SU-DHL-6 (cell line): ENCODE data around the gene FMN1.

Experiments used
- H2AFZ ChIP-seq: fragments of 200-600 bp; sonication (generic); 2 replicates; pipeline ENCODE4 v1.6.1; 2014; ENCODE audit warnings: low read depth, mild to moderate bottlenecking, moderate library complexity, mixed read lengths, antibody characterized with exemption, low read length; ENCODE audit not compliant: severe bottlenecking
- H3F3A ChIP-seq: fragments of 200-600 bp; shearing (Covaris generic); 2 replicates; pipeline ENCODE4 v1.6.0; 2016; ENCODE audit warnings: antibody characterized with exemption, mild to moderate bottlenecking; ENCODE audit not compliant: insufficient read depth
- H3K27ac ChIP-seq: fragments of 200-600 bp; sonication (generic); 2 replicates; pipeline ENCODE4 v1.5.1; 2016; ENCODE audit warnings: low read depth, mild to moderate bottlenecking, low read length, moderate library complexity, mixed read lengths
- H3K27me3 ChIP-seq: fragments of 200-600 bp; sonication (generic), shearing (Covaris generic); 2 replicates; pipeline ENCODE4 v1.6.0; 2014; ENCODE audit warnings: mild to moderate bottlenecking, low read length
- H3K36me3 ChIP-seq: fragments of 200-600 bp; sonication (generic); 2 replicates; pipeline ENCODE4 v1.6.1; 2014; ENCODE audit warnings: mild to moderate bottlenecking, low read length, mixed read lengths
- H3K4me2 ChIP-seq: fragments of 300-600, 200-600 bp; shearing (Covaris generic), sonication (generic); 2 replicates; pipeline ENCODE4 v1.6.0; 2014; ENCODE audit warnings: low read length, low read depth, mild to moderate bottlenecking; ENCODE audit not compliant: poor library complexity, severe bottlenecking
- H3K4me3 ChIP-seq: fragments of 200-600 bp; sonication (generic); 2 replicates; pipeline ENCODE4 v1.5.1; 2014; ENCODE audit warnings: antibody characterized with exemption, low read length, mild to moderate bottlenecking, mixed read lengths; ENCODE audit not compliant: insufficient read depth, poor library complexity, severe bottlenecking
- H3K79me2 ChIP-seq: fragments of 200-600 bp; sonication (generic); 2 replicates; pipeline ENCODE4 v1.6.1; 2014; ENCODE audit warnings: mild to moderate bottlenecking, low read length, moderate library complexity; ENCODE audit not compliant: insufficient read depth
- H3K9ac ChIP-seq: fragments of 200-600 bp; sonication (generic); 2 replicates; pipeline ENCODE4 v1.7.0; 2014; ENCODE audit warnings: mild to moderate bottlenecking, low read length
- H3K9me2 ChIP-seq: fragments of 200-600 bp; sonication (generic); replicated peaks from 2 replicates; pipeline ENCODE4 v1.6.1; 2014; ENCODE audit warnings: low read length; ENCODE audit not compliant: insufficient read depth
- H3K9me3 ChIP-seq: fragments of 200-600 bp; sonication (generic); 2 replicates; pipeline ENCODE4 v1.6.1; 2014; ENCODE audit warnings: low read length, mixed read lengths; ENCODE audit not compliant: insufficient read depth
- H4K20me1 ChIP-seq: fragments of 200-600 bp; sonication (generic); 2 replicates; pipeline ENCODE4 v1.6.1; 2014; ENCODE audit warnings: low read depth, mild to moderate bottlenecking, antibody characterized with exemption, low read length, moderate library complexity, mixed read lengths
- EZH2phosphoT487 ChIP-seq: fragments of 200-600 bp; sonication (generic), shearing (Covaris generic); conservative IDR thresholded peaks from 2 replicates; pipeline ENCODE4 v1.6.1; 2018; ENCODE audit warnings: mild to moderate bottlenecking, antibody characterized with exemption, low read length, moderate library complexity, mixed read lengths
- TF ChIP-seq, protein P1 (sequence below): fragments of 200-600 bp; sonication (generic); IDR thresholded peaks from one replicate; pipeline ENCODE4 v1.5.1; 2017; ENCODE audit warnings: antibody characterized with exemption, mild to moderate bottlenecking, low read length, moderate library complexity; ENCODE audit not compliant: insufficient read depth, poor library complexity, severe bottlenecking

Gene FMN1

DNA sequence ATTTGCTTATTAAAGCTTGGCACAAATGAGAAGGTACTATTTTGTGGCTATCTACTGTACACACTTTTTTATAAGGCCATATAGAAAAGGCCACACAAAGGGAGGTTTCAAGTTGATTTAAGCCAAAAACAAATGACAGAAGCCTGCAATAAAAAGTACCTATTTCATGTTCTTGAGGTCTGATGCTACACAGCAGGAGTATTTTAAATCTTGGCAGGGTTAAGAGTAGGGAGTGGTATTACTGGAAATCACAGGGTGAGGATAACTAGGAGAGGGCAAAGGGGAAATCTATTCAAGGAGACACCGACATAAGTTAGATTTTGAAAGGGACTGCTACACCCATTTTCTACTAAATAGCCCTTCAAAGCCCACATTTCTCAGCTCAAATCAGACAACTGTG, 330.5 kb downstream of the FMN1 start:
- Histone ChIP-seq H3K4me3 (no peak overlapping the region), H3K27me3 (no peaks in the 10 kb centered on the region), H3K27ac (no peak overlapping the region), H2AFZ (no peak overlapping the region), H3K9ac (no peak overlapping the region), H3K4me2 (no peak overlapping the region), H3K36me3 (no peaks in the 10 kb centered on the region), H4K20me1 (no peaks in the 10 kb centered on the region), H3K9me3 (no peaks in the 10 kb centered on the region), H3F3A (no peaks in the 10 kb centered on the region), H3K79me2 (no peaks in the 10 kb centered on the region), H3K9me2 (no peaks in the 10 kb centered on the region)
- TF ChIP-seq EZH2phosphoT487 = no peak
- TF ChIP-seq, protein P1, sequence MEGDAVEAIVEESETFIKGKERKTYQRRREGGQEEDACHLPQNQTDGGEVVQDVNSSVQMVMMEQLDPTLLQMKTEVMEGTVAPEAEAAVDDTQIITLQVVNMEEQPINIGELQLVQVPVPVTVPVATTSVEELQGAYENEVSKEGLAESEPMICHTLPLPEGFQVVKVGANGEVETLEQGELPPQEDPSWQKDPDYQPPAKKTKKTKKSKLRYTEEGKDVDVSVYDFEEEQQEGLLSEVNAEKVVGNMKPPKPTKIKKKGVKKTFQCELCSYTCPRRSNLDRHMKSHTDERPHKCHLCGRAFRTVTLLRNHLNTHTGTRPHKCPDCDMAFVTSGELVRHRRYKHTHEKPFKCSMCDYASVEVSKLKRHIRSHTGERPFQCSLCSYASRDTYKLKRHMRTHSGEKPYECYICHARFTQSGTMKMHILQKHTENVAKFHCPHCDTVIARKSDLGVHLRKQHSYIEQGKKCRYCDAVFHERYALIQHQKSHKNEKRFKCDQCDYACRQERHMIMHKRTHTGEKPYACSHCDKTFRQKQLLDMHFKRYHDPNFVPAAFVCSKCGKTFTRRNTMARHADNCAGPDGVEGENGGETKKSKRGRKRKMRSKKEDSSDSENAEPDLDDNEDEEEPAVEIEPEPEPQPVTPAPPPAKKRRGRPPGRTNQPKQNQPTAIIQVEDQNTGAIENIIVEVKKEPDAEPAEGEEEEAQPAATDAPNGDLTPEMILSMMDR = no peak

DNA sequence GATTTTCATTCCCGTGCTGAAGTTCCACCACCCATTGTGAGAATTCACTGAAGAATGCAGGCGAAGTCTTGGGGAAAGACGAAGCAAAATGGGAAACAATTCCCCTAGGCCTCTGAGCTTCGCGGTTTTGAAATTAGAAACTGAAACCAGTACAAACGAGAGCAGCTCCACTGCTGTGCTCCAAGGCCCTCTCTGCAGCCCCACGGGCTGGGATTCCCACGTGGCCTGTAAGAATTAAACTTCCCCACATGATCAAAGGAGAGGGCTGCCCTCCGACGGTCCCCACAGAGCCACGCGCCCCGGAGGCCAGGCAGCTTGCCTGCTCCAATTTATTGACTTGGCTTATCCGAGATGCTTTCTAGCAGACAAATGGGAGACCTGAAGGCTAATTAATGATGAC, 332.8 kb downstream of the FMN1 start:
- Histone ChIP-seq H3K27me3 (no peaks in the 10 kb centered on the region), H3K9me2 (no peaks in the 10 kb centered on the region), H3K9me3 (no peaks in the 10 kb centered on the region), H3K79me2 (no peaks in the 10 kb centered on the region), H3K4me2 (no peak overlapping the region), H4K20me1 (no peaks in the 10 kb centered on the region), H3K27ac (no peak overlapping the region), H3K9ac (no peak overlapping the region), H3K4me3 (no peak overlapping the region), H3F3A (no peaks in the 10 kb centered on the region), H3K36me3 (no peaks in the 10 kb centered on the region), H2AFZ (no peak overlapping the region)
- TF ChIP-seq, protein P1 = no peak
- no peak for TF ChIP-seq EZH2phosphoT487

DNA sequence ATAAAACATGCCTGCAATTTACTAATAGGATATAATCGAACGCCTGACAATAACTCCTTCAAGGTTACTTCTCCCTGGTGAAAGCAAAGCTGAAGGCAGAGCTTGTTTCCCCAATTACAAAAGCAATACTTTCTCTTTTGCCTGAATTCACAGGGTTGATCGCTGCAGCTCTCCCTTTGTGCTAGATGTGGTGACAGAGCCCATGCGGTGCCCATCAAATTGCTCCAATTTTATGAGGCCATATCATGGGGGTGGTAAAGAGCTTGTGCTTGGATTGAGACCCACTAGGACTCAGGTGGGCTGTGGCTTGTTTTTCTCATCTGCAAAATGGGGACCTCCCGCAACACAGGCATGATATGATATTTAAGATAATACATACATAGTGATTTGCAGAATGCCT, 333.3 kb downstream of the FMN1 start:
- Histone ChIP-seq H3K9me3 (no peaks in the 10 kb centered on the region), H3K27ac (no peak overlapping the region)

More for the DNA sequence above, 333.3 kb downstream of the FMN1 start:
- no peak overlapping the region for H2AFZ ChIP-seq
- no peaks in the 10 kb centered on the region for H3K79me2 ChIP-seq
- no peaks in the 10 kb centered on the region for H3F3A ChIP-seq
- H4K20me1 ChIP-seq = no peaks in the 10 kb centered on the region
- TF ChIP-seq EZH2phosphoT487 = no peak
- TF ChIP-seq, protein P1 = no peak
- H3K27me3 ChIP-seq = no peaks in the 10 kb centered on the region
- no peaks in the 10 kb centered on the region for H3K9me2 ChIP-seq
- H3K9ac ChIP-seq = no peak overlapping the region
- no peaks in the 10 kb centered on the region for H3K36me3 ChIP-seq
- no peak overlapping the region for H3K4me2 ChIP-seq
- H3K4me3 ChIP-seq = no peak overlapping the region
